Measurements from ENCODE around the gene NDUFAF5. TPM values are rescaled to one million over a fixed set of nuclear protein-coding genes. Genes with fewer than 3 reads are reported as not detected.

Gene NDUFAF5
- total and polyA plus RNA-seq, 11 donors, result 34.7 to 72.3 (median 55.5) TPM

GRCh38 chr20:13863244-13863643 is 78.4 kb downstream of the NDUFAF5 start:
- Histone ChIP-seq H3K27ac (no peak overlapping the region), H3K4me3 (no peak overlapping the region), H3K9me3 (no peaks in the 10 kb centered on the region), H3K27me3 (no peaks in the 10 kb centered on the region), H3K4me1 (peaks cover 0 to 13% (median 3%) of the 10 kb centered on the region in 12 donors), H3K36me3 (no peaks in the 10 kb centered on the region)
- peak in 2 of 4 donors; percentile 60 to 71 for ATAC-seq
- WGBS, 4 donors, result 29 to 57% (median 43%) methylated on average over 1 of the region's 1 CpG
- no peak for DNase-seq
- TF ChIP-seq POLR2A (IDR thresholded peaks at IDR 0.05), result no peak
- TF ChIP-seq CTCF (IDR thresholded peaks at IDR 0.05), result no peak
- intact Hi-C loops (cut with DNase I), result no loop called here

- H3K27me3 ChIP-seq, result no peaks in the 10 kb centered on the region
- peak overlapping the region in 1 of 12 donors; percentile 72 for H3K27ac ChIP-seq
- no peak overlapping the region for H3K4me3 ChIP-seq
- no peaks in the 10 kb centered on the region for H3K36me3 ChIP-seq
- H3K4me1 ChIP-seq, result peaks cover 0 to 22% (median 5%) of the 10 kb centered on the region in 12 donors
- DNase-seq (no peak), ATAC-seq (no peak)
- H3K9me3 ChIP-seq, result no peaks in the 10 kb centered on the region
- no peak for TF ChIP-seq POLR2A (IDR thresholded peaks at IDR 0.05)
- TF ChIP-seq CTCF (IDR thresholded peaks at IDR 0.05), result no peak
- 68 to 79% (median 73%) methylated on average over 2 of the region's 2 CpGs for WGBS, 4 donors
- intact Hi-C loops (cut with DNase I), result no loop called here
Observed at GRCh38 chr20:13865156-13865555, 80.3 kb downstream of the NDUFAF5 start.

- H3K4me3 ChIP-seq, result no peak overlapping the region
- DNase-seq, result no peak
- intact Hi-C loops (cut with DNase I), result no loop called here
- ATAC-seq, result peak in 2 of 4 donors; percentile 42 to 56
- peak overlapping the region in 1 of 12 donors; percentile 72 for H3K27ac ChIP-seq
- TF ChIP-seq POLR2A (IDR thresholded peaks at IDR 0.05) (no peak), CTCF (IDR thresholded peaks at IDR 0.05) (no peak)
- no peaks in the 10 kb centered on the region for H3K27me3 ChIP-seq
- peaks cover 0 to 25% (median 5%) of the 10 kb centered on the region in 12 donors for H3K4me1 ChIP-seq
- WGBS, 4 donors, result 40 to 55% (median 49%) methylated on average over 5 of the region's 5 CpGs
- H3K36me3 ChIP-seq, result no peaks in the 10 kb centered on the region
- no peaks in the 10 kb centered on the region for H3K9me3 ChIP-seq
Observed at GRCh38 chr20:13865791-13866351, 81.0 kb downstream of the NDUFAF5 start.

DNA sequence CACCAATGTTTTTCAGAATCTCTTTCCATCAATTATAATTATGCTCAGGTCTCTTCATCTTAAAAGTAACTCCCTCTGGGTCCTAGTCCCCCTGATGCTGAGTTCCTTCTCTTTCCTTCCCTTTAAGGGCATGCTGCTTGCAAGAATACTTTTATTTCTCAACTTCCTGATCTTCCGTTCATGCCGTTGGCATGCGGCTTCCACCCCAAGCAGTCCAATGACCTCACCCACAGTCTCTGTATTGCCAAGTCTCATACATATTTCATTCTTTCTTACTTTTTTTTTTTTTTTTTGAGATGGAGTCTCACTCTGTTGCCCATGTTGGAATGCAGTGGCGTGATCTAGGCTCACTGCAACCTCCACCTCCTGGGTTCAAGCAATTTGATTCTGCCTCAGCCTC is 83.5 kb downstream of the NDUFAF5 start:
- 59 to 72% (median 69%) methylated on average over 4 of the region's 4 CpGs for WGBS, 4 donors
- H3K4me3 ChIP-seq, result no peak overlapping the region
- peaks cover 0 to 25% (median 5%) of the 10 kb centered on the region in 12 donors for H3K4me1 ChIP-seq
- ATAC-seq, result peak in 1 of 4 donors; percentile 64
- TF ChIP-seq POLR2A (IDR thresholded peaks at IDR 0.05) (no peak), CTCF (IDR thresholded peaks at IDR 0.05) (no peak)
- no peaks in the 10 kb centered on the region for H3K36me3 ChIP-seq
- no peak for DNase-seq
- H3K27ac ChIP-seq, result peak overlapping the region in 1 of 12 donors; percentile 49
- intact Hi-C loops (cut with DNase I), result no loop called here
- no peaks in the 10 kb centered on the region for H3K9me3 ChIP-seq
- no peaks in the 10 kb centered on the region for H3K27me3 ChIP-seq

Data from heart left ventricle (tissue), 16 donors.